NCI-H2029 treated with DMSO at 0.1 percent for 48 hours (cell line): ENCODE results near the gene PDCD7.
"Not testable (repeated sequence)": the region's sequence is repeated elsewhere in the genome, so short reads cannot be mapped to it uniquely, and the experiment has no call there.

ENCODE experiments used
- DNase-seq: peaks from one replicate; lab custom pipeline; 2025; lab: John Stamatoyannopoulos, UW

Gene PDCD7

GRCh38 chr15:65115542-65115941 is 18.1 kb downstream of the PDCD7 start:
- DNase-seq = peak; percentile 13

- no peak for DNase-seq
These were observed 18.5 kb downstream of the PDCD7 start, which contains the start of gene UBAP1L for GRCh38 chr15:65115086-65115485. Gene UBAP1L (minus strand): TSS chr15:65115200. CDS start chr15:65106215, 8,985 bp downstream.

- DNase-seq = no peak
These were observed 22.8 kb downstream of the PDCD7 start for GRCh38 chr15:65110676-65111292.

- DNase-seq = no peak
These were observed 27.5 kb downstream of the PDCD7 start for GRCh38 chr15:65106011-65106590.

- DNase-seq = no peak
These were observed 28.6 kb downstream of the PDCD7 start for GRCh38 chr15:65105038-65105437.

- DNase-seq = no peak
These were observed 30.7 kb downstream of the PDCD7 start for GRCh38 chr15:65102912-65103311.

- no peak for DNase-seq
These were observed 31.5 kb downstream of the PDCD7 start for GRCh38 chr15:65101891-65102708.

GRCh38 chr15:65101411-65101890 is 32.2 kb downstream of the PDCD7 start:
- DNase-seq = no peak

GRCh38 chr15:65100442-65100841 is 33.2 kb downstream of the PDCD7 start:
- no peak for DNase-seq

GRCh38 chr15:65099801-65100200 is 33.8 kb downstream of the PDCD7 start:
- not testable (repeated sequence) for DNase-seq

GRCh38 chr15:65099336-65099735 is 34.3 kb downstream of the PDCD7 start:
- no peak for DNase-seq

- no peak for DNase-seq
These were observed 35.9 kb downstream of the PDCD7 start for GRCh38 chr15:65097651-65098263.

- DNase-seq = no peak
These were observed 36.9 kb downstream of the PDCD7 start for GRCh38 chr15:65096481-65097385.

GRCh38 chr15:65095747-65096104 is 37.9 kb downstream of the PDCD7 start:
- no peak for DNase-seq

GRCh38 chr15:65095011-65095746 is 38.4 kb downstream of the PDCD7 start:
- no peak for DNase-seq

GRCh38 chr15:65094294-65094995 is 39.2 kb downstream of the PDCD7 start:
- no peak for DNase-seq

- DNase-seq = not testable (repeated sequence)
These were observed 39.8 kb downstream of the PDCD7 start for GRCh38 chr15:65093793-65094170.

- no peak for DNase-seq
These were observed 40.5 kb downstream of the PDCD7 start for GRCh38 chr15:65092911-65093792.
